ENCODE measurements around the gene EMD.

Gene EMD

DNA sequence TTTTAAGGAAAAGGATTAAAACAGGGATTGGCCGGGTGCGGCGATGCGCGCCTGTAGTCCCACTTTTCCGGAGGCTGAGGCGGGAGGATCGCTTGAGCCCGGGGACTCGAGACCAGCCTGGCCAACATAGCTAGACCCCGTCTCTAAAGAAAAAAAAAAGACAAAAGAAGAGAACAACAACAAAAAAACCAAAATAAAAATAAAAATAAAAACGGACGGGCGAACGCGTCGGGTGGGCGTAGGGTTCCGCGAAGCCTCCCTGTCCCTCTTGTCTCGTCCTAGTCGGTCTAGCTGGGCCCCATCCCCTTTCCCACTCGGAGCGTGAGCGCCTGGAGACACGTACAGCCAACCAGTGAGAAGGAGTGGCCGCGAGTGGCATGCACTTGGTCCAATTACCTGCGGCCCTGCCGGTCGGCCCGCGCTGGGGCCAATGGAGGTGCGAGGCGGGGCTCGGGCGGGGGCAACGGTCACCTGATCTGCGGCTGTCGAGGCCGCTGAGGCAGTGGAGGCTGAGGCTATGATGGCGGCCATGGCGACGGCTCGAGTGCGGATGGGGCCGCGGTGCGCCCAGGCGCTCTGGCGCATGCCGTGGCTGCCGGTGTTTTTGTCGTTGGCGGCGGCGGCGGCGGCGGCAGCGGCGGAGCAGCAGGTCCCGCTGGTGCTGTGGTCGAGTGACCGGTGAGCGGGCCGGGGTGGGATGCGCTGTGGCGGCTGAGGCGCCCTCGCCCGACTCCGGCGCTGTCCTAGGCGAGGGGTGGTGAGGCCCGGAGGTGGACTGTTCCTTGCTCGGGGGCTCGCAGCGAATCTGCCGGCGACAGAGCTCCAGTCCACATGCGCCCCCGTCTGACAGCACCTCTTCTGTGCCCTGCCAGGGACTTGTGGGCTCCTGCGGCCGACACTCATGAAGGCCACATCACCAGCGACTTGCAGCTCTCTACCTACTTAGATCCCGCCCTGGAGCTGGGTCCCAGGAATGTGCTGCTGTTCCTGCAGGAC, 49.4 kb downstream of the EMD start, which contains the start of gene ATP6AP1:
ATP6AP1 (plus strand) TSS at position 502 of the 996 bp plus-strand sequence; CDS start at position 518, 16 bp downstream.
- in situ Hi-C loops (cut with HindIII; ENCODE audit: low pct_ligation_motif_present, low sequenced_read_pairs): no loop called here
- peak within 1 kb of the TSS; percentile 11 for H3K27ac ChIP-seq
- peak; percentile 93 for DNase-seq
- H3K36me3 ChIP-seq (replicated peaks): peaks cover 6% of the 10 kb centered on the region
- no peaks in the 10 kb centered on the region for H3K27me3 ChIP-seq (replicated peaks)
- peak within 1 kb of the TSS; percentile 70 for H3K4me3 ChIP-seq (ENCODE audit: low read depth, low read length)
- TF ChIP-seq, protein P1, sequence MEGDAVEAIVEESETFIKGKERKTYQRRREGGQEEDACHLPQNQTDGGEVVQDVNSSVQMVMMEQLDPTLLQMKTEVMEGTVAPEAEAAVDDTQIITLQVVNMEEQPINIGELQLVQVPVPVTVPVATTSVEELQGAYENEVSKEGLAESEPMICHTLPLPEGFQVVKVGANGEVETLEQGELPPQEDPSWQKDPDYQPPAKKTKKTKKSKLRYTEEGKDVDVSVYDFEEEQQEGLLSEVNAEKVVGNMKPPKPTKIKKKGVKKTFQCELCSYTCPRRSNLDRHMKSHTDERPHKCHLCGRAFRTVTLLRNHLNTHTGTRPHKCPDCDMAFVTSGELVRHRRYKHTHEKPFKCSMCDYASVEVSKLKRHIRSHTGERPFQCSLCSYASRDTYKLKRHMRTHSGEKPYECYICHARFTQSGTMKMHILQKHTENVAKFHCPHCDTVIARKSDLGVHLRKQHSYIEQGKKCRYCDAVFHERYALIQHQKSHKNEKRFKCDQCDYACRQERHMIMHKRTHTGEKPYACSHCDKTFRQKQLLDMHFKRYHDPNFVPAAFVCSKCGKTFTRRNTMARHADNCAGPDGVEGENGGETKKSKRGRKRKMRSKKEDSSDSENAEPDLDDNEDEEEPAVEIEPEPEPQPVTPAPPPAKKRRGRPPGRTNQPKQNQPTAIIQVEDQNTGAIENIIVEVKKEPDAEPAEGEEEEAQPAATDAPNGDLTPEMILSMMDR (IDR thresholded peaks at IDR 0.05; ENCODE audit: low read depth, low read length, missing control alignments): no peak

DNA sequence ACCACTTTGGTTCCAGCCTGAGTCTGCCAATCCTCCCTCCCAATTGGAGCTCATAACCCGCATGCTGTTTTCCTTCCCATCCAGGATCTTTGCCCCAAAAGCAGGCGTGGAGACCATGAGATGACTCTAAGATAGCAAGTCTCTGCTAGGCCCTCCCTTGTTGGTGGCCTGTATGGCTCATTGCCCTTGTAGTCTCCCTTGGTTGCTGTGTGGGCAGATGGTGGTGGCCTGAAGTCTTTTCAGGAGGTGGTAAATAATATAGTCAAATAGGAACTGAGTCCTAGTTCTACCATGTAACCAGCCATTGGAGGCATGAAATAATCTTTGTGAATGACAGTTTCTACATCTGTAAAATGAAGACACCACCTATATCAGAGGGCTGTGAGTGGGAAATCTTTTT, 50.6 kb downstream of the EMD start:
- Histone ChIP-seq H3K36me3 (replicated peaks) (peaks cover 6% of the 10 kb centered on the region), H3K4me3 (ENCODE audit: low read depth, low read length) (peak overlapping the region; percentile 70), H3K27me3 (replicated peaks) (no peaks in the 10 kb centered on the region), H3K27ac (no peak overlapping the region)
- TF ChIP-seq, protein P1 (IDR thresholded peaks at IDR 0.05; ENCODE audit: low read depth, low read length, missing control alignments): no peak
- DNase-seq: no peak
- in situ Hi-C loops (cut with HindIII; ENCODE audit: low pct_ligation_motif_present, low sequenced_read_pairs): no loop called here

DNA sequence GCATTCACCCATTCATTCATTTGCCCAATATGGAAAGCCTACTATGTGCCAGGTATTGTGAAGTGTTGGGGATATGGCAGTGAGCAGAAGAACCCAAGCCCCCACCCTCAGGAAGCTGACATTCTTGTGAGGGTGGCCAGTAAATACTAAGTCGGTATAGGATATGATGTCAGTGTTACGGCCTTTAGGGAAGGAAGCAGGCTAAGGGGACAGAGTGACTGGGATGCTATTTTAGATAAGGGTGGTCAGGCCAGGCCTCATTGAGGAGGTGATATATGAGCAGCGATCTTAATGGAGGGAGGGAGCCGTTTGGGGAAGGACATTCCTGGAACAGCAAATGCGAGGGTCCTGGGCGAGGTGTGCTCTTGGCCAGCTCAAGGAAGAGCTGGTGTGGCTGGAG, 51.4 kb downstream of the EMD start:
- peaks cover 11% of the 10 kb centered on the region for H3K36me3 ChIP-seq (replicated peaks)
- no peak overlapping the region for H3K4me3 ChIP-seq (ENCODE audit: low read depth, low read length)
- no peak overlapping the region for H3K27ac ChIP-seq
- no peaks in the 10 kb centered on the region for H3K27me3 ChIP-seq (replicated peaks)
- no peak for DNase-seq
- TF ChIP-seq, protein P1 (IDR thresholded peaks at IDR 0.05; ENCODE audit: low read depth, low read length, missing control alignments): no peak
- in situ Hi-C loops (cut with HindIII; ENCODE audit: low pct_ligation_motif_present, low sequenced_read_pairs): no loop called here

DNA sequence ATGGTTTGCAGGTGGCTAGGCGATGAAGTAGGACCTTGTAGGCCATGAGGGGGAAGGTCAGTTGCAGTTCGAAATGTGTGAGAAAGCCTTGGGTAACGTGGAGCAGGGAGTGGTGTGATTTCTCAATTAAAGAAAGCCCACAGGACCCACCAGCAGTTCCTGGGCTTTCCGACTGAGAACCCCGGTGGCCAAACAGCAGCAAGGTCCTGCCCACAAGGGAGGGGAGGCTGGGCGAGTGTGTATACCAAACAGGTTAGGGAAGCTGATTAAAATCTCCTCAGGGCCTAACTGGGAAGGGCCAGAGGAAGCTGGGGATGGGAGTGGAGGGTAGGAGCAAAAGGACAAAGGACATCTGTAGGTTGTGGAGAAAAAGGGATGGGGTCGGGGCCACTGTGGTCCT, 51.8 kb downstream of the EMD start:
- H3K4me3 ChIP-seq (ENCODE audit: low read depth, low read length): no peak overlapping the region
- peaks cover 15% of the 10 kb centered on the region for H3K36me3 ChIP-seq (replicated peaks)
- TF ChIP-seq, protein P1 (IDR thresholded peaks at IDR 0.05; ENCODE audit: low read depth, low read length, missing control alignments): no peak
- H3K27me3 ChIP-seq (replicated peaks): no peaks in the 10 kb centered on the region
- no peak overlapping the region for H3K27ac ChIP-seq
- no peak for DNase-seq
- in situ Hi-C loops (cut with HindIII; ENCODE audit: low pct_ligation_motif_present, low sequenced_read_pairs): no loop called here

Measured in brain microvascular endothelial cell (primary cell).